Measurements from ENCODE around the gene C1orf87. TPM values are rescaled to one million over a fixed set of nuclear protein-coding genes. Genes with fewer than 3 reads are reported as not detected.

Gene C1orf87
- total and polyA plus RNA-seq, 3 experiments from 2014 or later = not detected

GRCh38 chr1:59999746-60000145 is 73.8 kb downstream of the C1orf87 start:
- H3K36me3 Mint-ChIP-seq = no peaks in the 10 kb centered on the region

GRCh38 chr1:59999006-59999405 is 74.6 kb downstream of the C1orf87 start:
- peaks cover 0 to 1% (median 0%) of the 10 kb centered on the region in 5 donors for H3K9me3 Mint-ChIP-seq
- no peaks in the 10 kb centered on the region for H3K36me3 ChIP-seq (ENCODE audit: insufficient read depth, low read length)
- H3K27me3 ChIP-seq (ENCODE audit: insufficient read depth, low read length, poor library complexity, severe bottlenecking) = no peaks in the 10 kb centered on the region
- no peak for DNase-seq
- H3K27me3 Mint-ChIP-seq = peaks cover 7 to 19% of the 10 kb centered on the region in 2 donors
- no peaks in the 10 kb centered on the region for H3K4me1 ChIP-seq (ENCODE audit: insufficient read depth, low read length)
- no peak overlapping the region for H3K4me3 Mint-ChIP-seq
- H3K9me3 ChIP-seq (ENCODE audit: low read length) = no peaks in the 10 kb centered on the region
- H3K27ac ChIP-seq (ENCODE audit: low read depth, low read length) = no peak overlapping the region
- POLR2A ChIA-PET = no interaction called here
- no peaks in the 10 kb centered on the region for H3K36me3 Mint-ChIP-seq
- H3K27ac Mint-ChIP-seq = no peak overlapping the region
- no peak overlapping the region for H3K4me3 ChIP-seq (ENCODE audit: low read length)
- CTCF ChIA-PET = no interaction called here
- no peaks in the 10 kb centered on the region for H3K4me1 Mint-ChIP-seq

More at GRCh38 chr1:59999746-60000145, 73.8 kb downstream of the C1orf87 start:
- Histone ChIP-seq H3K27me3 (ENCODE audit: insufficient read depth, low read length, poor library complexity, severe bottlenecking) (no peaks in the 10 kb centered on the region), H3K9me3 (ENCODE audit: low read length) (no peaks in the 10 kb centered on the region), H3K4me3 (ENCODE audit: low read length) (no peak overlapping the region), H3K27ac (ENCODE audit: low read depth, low read length) (no peak overlapping the region), H3K4me1 (ENCODE audit: insufficient read depth, low read length) (no peaks in the 10 kb centered on the region), H3K36me3 (ENCODE audit: insufficient read depth, low read length) (no peaks in the 10 kb centered on the region)
- Mint-ChIP-seq H3K9me3 (peaks cover 0 to 1% (median 0%) of the 10 kb centered on the region in 5 donors), H3K4me3 (no peak overlapping the region), H3K27me3 (peaks cover 3 to 15% of the 10 kb centered on the region in 2 donors), H3K4me1 (no peaks in the 10 kb centered on the region), H3K27ac (no peak overlapping the region)
- CTCF ChIA-PET = no interaction called here
- POLR2A ChIA-PET = no interaction called here
- DNase-seq = no peak

- Histone ChIP-seq H3K4me3 (ENCODE audit: low read length) (no peak overlapping the region), H3K27ac (ENCODE audit: low read depth, low read length) (no peak overlapping the region), H3K4me1 (ENCODE audit: insufficient read depth, low read length) (no peaks in the 10 kb centered on the region), H3K27me3 (ENCODE audit: insufficient read depth, low read length, poor library complexity, severe bottlenecking) (no peaks in the 10 kb centered on the region), H3K9me3 (ENCODE audit: low read length) (no peaks in the 10 kb centered on the region), H3K36me3 (ENCODE audit: insufficient read depth, low read length) (no peaks in the 10 kb centered on the region)
- ChIA-PET POLR2A (no interaction called here), CTCF (no interaction called here)
- Mint-ChIP-seq H3K27me3 (peaks cover 7 to 17% of the 10 kb centered on the region in 2 donors), H3K4me3 (no peak overlapping the region), H3K27ac (no peak overlapping the region), H3K9me3 (peaks cover 0 to 1% (median 0%) of the 10 kb centered on the region in 5 donors), H3K4me1 (no peaks in the 10 kb centered on the region), H3K36me3 (no peaks in the 10 kb centered on the region)
- DNase-seq = no peak
Measured at GRCh38 chr1:59997479-59998115, 76.0 kb downstream of the C1orf87 start.

GRCh38 chr1:59994302-59995198 is 79.0 kb downstream of the C1orf87 start:
- ChIA-PET CTCF (no interaction called here), POLR2A (no interaction called here)
- Mint-ChIP-seq H3K4me1 (no peaks in the 10 kb centered on the region), H3K27ac (no peak overlapping the region), H3K4me3 (no peak overlapping the region), H3K9me3 (peaks cover 0 to 1% (median 0%) of the 10 kb centered on the region in 5 donors), H3K36me3 (no peaks in the 10 kb centered on the region), H3K27me3 (peaks cover 7 to 20% of the 10 kb centered on the region in 2 donors)
- no peak overlapping the region for H3K27ac ChIP-seq (ENCODE audit: low read depth, low read length)
- no peak for DNase-seq
- H3K9me3 ChIP-seq (ENCODE audit: low read length) = no peaks in the 10 kb centered on the region
- H3K36me3 ChIP-seq (ENCODE audit: insufficient read depth, low read length) = no peaks in the 10 kb centered on the region
- H3K4me1 ChIP-seq (ENCODE audit: insufficient read depth, low read length) = no peaks in the 10 kb centered on the region
- H3K27me3 ChIP-seq (ENCODE audit: insufficient read depth, low read length, poor library complexity, severe bottlenecking) = no peaks in the 10 kb centered on the region
- H3K4me3 ChIP-seq (ENCODE audit: low read length) = no peak overlapping the region

GRCh38 chr1:59992040-59992820 is 81.3 kb downstream of the C1orf87 start:
- H3K27ac ChIP-seq (ENCODE audit: low read depth, low read length) = no peak overlapping the region
- no peaks in the 10 kb centered on the region for H3K36me3 Mint-ChIP-seq
- no peak for DNase-seq
- ChIA-PET CTCF (no interaction called here), POLR2A (no interaction called here)
- H3K4me3 ChIP-seq (ENCODE audit: low read length) = no peak overlapping the region
- H3K27me3 Mint-ChIP-seq = peaks cover 7 to 15% of the 10 kb centered on the region in 2 donors
- H3K4me1 Mint-ChIP-seq = no peaks in the 10 kb centered on the region
- no peaks in the 10 kb centered on the region for H3K36me3 ChIP-seq (ENCODE audit: insufficient read depth, low read length)
- no peak overlapping the region for H3K4me3 Mint-ChIP-seq
- no peak overlapping the region for H3K27ac Mint-ChIP-seq
- peaks cover 0 to 1% (median 0%) of the 10 kb centered on the region in 5 donors for H3K9me3 Mint-ChIP-seq
- H3K27me3 ChIP-seq (ENCODE audit: insufficient read depth, low read length, poor library complexity, severe bottlenecking) = no peaks in the 10 kb centered on the region
- no peaks in the 10 kb centered on the region for H3K9me3 ChIP-seq (ENCODE audit: low read length)
- H3K4me1 ChIP-seq (ENCODE audit: insufficient read depth, low read length) = no peaks in the 10 kb centered on the region

- CTCF ChIA-PET = no interaction called here
- no peak overlapping the region for H3K4me3 Mint-ChIP-seq
- no peak overlapping the region for H3K27ac Mint-ChIP-seq
- Histone ChIP-seq H3K27me3 (ENCODE audit: insufficient read depth, low read length, poor library complexity, severe bottlenecking) (no peaks in the 10 kb centered on the region), H3K4me1 (ENCODE audit: insufficient read depth, low read length) (no peaks in the 10 kb centered on the region), H3K9me3 (ENCODE audit: low read length) (no peaks in the 10 kb centered on the region), H3K27ac (ENCODE audit: low read depth, low read length) (no peak overlapping the region), H3K4me3 (ENCODE audit: low read length) (no peak overlapping the region), H3K36me3 (ENCODE audit: insufficient read depth, low read length) (no peaks in the 10 kb centered on the region)
- no peaks in the 10 kb centered on the region for H3K36me3 Mint-ChIP-seq
- H3K9me3 Mint-ChIP-seq = peaks cover 0 to 1% (median 0%) of the 10 kb centered on the region in 5 donors
- POLR2A ChIA-PET = no interaction called here
- H3K4me1 Mint-ChIP-seq = no peaks in the 10 kb centered on the region
- peaks cover 5 to 16% of the 10 kb centered on the region in 2 donors for H3K27me3 Mint-ChIP-seq
- DNase-seq = no peak
Measured at GRCh38 chr1:59990470-59990869, 83.1 kb downstream of the C1orf87 start.

GRCh38 chr1:59986516-59987310 is 86.9 kb downstream of the C1orf87 start:
- peaks cover 4 to 9% of the 10 kb centered on the region in 2 donors for H3K27me3 Mint-ChIP-seq
- no peaks in the 10 kb centered on the region for H3K27me3 ChIP-seq (ENCODE audit: insufficient read depth, low read length, poor library complexity, severe bottlenecking)
- no peak overlapping the region for H3K27ac ChIP-seq (ENCODE audit: low read depth, low read length)
- DNase-seq = no peak
- H3K9me3 ChIP-seq (ENCODE audit: low read length) = no peaks in the 10 kb centered on the region
- ChIA-PET POLR2A (no interaction called here), CTCF (no interaction called here)
- H3K27ac Mint-ChIP-seq = no peak overlapping the region
- no peaks in the 10 kb centered on the region for H3K36me3 ChIP-seq (ENCODE audit: insufficient read depth, low read length)
- H3K4me1 ChIP-seq (ENCODE audit: insufficient read depth, low read length) = no peaks in the 10 kb centered on the region
- H3K4me3 ChIP-seq (ENCODE audit: low read length) = no peak overlapping the region
- no peak overlapping the region for H3K4me3 Mint-ChIP-seq
- H3K36me3 Mint-ChIP-seq = no peaks in the 10 kb centered on the region
- H3K4me1 Mint-ChIP-seq = no peaks in the 10 kb centered on the region
- no peaks in the 10 kb centered on the region for H3K9me3 Mint-ChIP-seq
